HG02970 (cell line): Measurements from ENCODE around the gene CRMP1.

Source experiments
- ATAC-seq: cut with Tn5 transposase; IDR thresholded peaks from one replicate; pipeline ENCODE4 v1.9.1; 2021; ENCODE audit warnings: mild to moderate bottlenecking, moderate library complexity, moderate number of reproducible peaks; ENCODE audit not compliant: unreplicated experiment, low FRiP score

The CRMP1 gene

DNA sequence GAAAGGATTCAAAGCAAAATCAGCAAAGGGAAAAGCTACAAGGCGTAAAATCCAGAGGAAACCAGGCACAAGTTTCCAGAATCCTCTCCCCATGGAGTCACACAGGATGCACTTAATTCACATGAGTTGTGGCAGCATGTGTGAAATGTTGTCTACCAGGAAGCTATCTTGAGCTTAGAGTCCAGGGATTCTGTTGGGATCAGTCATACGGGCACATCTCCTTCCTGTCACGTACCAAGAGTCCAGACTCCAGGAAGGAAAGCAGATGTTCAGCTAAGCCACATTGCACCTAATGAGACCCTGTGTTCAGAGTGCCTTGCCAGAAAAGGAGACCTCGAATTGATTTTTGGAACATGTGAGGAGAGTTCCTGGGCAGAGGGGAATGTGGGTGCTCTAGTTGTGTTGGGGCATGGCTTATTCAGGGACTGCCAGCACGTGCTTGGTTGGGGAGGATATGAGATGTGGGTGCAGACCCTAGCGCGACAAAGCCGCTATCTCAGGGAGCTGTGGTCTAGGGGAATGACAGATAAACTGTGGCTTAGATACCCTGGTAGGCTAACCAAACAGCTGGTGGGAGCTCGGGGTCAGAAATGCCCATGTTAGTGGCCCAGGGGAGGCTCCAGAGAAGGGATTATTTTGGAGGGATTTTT lies 111.9 kb downstream of the CRMP1 start:
- ATAC-seq, result no peak

DNA sequence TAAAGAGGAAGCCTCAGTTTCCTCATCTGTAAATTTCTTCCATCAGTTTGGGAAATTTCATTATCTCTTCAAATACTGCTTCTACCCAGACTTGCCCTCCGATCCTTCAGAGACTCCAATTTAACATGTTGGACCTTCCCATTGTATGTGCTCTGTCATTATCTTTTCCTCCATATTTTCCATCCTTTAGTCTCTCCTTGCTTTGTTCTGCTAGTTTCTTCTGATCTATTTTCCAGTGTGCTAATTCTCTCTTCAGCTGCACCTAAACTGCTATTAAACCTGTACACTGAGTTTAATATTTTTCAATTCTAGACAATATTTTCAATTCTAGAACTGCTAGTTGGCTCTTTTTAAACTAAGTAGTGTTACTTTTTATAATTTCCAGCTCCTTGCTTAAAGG lies 116.4 kb downstream of the CRMP1 start:
- no peak for ATAC-seq

DNA sequence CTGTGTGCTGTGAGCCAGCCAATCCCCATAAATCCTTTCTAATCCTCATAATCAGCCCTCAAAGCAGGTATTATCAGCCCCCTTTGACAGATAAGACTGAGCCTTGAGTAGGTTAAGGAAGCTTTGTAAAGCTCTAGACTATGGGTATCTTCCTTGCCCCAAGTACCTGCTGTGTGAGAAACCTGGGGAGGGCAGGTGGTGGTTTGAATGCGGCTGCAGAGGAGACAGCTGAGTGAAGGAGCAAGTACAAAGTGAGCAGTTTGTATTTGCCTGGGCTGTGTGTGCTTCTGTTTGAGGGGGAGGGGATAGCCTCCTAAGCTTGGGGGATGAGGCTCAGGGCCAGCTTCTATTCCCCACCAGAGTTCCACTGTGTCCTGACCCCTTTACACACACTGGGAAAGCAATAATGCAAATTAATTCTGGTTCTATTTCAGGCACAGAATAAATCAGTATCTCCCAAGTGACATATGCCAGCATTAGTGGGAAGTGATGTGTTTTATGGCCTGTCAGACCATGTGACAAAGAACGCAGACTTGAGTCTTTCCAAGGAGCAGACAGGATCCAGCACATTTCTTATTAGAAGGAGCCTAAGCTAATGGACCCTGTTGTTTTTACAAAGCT lies 118.4 kb downstream of the CRMP1 start:
- no peak for ATAC-seq

DNA sequence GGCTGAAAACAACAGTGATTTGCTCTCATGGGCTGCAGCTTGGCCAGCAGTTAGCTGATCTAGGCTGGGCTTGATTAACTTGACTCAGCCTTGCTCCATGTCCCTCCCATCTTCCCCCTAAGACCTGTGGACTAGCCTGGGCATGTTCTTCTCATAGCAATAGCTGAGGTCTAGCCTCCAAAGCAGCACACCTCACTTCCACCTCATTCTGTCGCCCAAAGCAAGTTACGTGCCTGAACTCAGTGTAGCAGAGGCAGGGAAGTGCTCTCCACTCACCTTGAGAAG lies 119.7 kb downstream of the CRMP1 start:
- ATAC-seq, result no peak

DNA sequence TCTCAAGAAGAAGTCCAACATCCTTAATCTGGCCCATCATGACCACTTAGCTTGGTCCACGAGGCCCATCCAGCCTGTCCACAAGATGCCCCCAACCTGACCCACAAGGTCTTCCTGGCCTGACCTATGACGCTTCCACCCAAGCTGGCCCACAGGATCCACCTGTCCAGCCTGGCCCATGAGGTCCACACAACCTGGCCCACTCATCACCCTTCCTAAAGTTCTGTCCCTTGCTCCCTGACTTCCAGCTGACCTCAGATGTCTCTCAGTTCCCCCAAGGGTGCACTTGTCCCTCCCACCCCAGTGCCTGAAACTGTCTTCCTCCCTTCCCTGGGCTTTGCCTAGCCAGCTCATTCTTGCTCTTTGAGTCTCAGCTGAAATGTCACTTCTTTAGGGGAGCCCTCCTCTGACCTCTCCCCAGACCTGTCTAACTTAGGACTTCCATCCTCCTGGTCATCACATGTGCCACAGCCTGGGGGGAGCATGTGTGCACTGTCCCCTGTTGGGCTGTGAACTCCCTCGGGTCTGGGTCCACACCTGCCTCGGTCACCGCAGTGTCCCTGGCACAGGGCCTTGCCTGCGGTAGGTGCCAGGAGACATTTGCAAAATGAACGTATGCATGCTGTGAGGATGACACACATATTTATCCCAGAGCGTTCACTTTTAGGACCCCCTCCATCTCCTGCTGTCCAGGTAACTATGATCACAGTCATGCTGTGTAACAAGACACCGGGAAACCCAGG lies 120.2 kb downstream of the CRMP1 start:
- ATAC-seq, result no peak
